LNCAP (cell line): ENCODE results near the gene ADIRF.

Experiments
- TF ChIP-seq, protein P1 (sequence below): fragments of 450-650 bp; IDR thresholded peaks from 2 replicates; pipeline ENCODE4 v1.5.1; 2017; ENCODE audit warnings: mild to moderate bottlenecking

Gene ADIRF

GRCh38 chr10:86968271-86968993, at the start of gene ADIRF:
Gene ADIRF (plus strand): TSS chr10:86968482. CDS start chr10:86968545, 63 bp downstream.
- TF ChIP-seq, protein P1, sequence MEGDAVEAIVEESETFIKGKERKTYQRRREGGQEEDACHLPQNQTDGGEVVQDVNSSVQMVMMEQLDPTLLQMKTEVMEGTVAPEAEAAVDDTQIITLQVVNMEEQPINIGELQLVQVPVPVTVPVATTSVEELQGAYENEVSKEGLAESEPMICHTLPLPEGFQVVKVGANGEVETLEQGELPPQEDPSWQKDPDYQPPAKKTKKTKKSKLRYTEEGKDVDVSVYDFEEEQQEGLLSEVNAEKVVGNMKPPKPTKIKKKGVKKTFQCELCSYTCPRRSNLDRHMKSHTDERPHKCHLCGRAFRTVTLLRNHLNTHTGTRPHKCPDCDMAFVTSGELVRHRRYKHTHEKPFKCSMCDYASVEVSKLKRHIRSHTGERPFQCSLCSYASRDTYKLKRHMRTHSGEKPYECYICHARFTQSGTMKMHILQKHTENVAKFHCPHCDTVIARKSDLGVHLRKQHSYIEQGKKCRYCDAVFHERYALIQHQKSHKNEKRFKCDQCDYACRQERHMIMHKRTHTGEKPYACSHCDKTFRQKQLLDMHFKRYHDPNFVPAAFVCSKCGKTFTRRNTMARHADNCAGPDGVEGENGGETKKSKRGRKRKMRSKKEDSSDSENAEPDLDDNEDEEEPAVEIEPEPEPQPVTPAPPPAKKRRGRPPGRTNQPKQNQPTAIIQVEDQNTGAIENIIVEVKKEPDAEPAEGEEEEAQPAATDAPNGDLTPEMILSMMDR, result no peak

- TF ChIP-seq, protein P1, result no peak
Measured at GRCh38 chr10:86922553-86922961, 45.7 kb upstream of the ADIRF start.

DNA sequence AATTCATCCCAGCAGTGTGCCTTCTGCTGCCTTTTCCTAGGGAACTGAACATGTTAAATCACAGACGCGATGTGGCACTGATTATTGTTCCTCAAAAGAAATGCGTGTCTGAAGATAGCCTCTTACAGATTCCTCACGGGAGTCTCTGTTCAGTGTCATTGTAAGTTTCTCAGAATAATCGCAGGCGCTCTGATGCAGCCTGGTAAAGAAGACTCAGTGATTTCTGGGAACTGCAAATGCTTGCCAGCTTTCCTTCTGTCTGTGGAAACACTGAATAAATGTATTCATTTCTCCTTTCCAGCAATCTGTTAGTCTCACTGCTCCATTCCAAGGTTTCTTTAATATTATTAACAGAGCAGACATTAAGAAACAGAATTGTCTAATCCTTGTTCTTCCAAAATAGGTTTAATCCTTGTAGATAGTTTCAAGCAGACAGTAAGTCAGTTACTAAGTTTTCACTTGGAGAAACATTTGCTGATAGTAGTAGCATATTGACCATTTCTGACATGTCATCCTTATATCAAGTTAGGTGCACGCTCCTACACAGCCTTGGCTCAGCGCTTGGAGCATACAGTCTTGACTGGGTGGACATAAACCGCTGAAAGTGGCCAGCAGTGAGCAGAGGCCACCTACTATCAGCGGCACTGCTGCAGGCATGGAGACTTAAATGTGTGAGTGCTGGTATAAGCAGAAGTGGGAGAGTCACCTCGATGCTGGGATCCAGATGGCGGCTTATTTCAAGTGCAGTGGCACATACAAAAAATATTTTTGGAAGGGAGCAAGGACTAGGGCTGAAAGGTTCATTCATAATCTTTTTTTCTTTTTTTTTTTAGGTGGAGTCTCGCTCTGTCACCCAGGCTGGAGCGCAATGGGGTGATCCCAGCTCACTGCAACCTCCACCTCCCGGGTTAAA, 38.6 kb upstream of the ADIRF start:
- TF ChIP-seq, protein P1, result no peak

DNA sequence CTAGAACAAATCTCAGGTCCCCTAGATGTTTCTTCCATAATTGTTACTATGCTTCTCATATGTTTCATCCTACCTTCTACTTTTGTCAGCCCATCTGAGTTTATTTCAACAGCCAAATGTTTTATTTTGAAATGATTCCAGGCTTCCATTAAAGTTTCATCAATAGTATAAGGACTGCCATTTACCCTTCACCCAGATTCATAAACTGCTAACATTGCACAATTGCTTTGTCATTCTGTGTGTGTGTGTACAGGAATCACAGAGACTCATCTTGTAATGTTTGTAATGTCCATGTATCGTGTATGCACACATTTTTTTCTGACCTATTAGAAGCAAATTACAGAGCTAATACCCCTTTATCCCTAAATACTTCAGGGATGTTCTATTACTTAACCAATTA, 36.4 kb upstream of the ADIRF start:
- TF ChIP-seq, protein P1, result no peak

DNA sequence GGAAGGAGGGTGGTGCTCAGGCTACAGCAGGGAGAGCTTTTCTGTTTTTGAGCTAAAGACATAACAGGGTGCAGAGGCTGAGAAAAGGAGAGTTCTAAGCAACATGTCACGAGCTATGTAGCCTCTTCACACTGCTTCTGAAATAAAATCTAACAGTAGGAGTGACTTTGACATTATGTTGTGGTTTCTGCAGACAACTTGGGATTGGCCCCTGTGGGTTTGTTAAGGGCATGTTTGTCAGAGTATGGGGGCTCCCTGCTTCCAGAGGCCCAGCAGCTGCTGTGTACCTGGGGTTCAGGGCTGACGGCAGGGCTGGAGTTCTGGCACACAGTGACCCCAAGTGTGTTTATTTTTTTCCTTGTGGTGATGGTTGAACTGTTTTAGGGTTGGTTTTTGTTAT, 35.6 kb upstream of the ADIRF start:
- TF ChIP-seq, protein P1, result no peak

- TF ChIP-seq, protein P1, result no peak
Measured at GRCh38 chr10:86936661-86937501, 31.4 kb upstream of the ADIRF start.
